Measurements from ENCODE around the gene DNAH3. TPM values are rescaled to one million over a fixed set of nuclear protein-coding genes. Genes with fewer than 3 reads are reported as not detected.

Gene DNAH3
- total RNA-seq, 1 experiment from 2014 or later, result 0.15 TPM

DNA sequence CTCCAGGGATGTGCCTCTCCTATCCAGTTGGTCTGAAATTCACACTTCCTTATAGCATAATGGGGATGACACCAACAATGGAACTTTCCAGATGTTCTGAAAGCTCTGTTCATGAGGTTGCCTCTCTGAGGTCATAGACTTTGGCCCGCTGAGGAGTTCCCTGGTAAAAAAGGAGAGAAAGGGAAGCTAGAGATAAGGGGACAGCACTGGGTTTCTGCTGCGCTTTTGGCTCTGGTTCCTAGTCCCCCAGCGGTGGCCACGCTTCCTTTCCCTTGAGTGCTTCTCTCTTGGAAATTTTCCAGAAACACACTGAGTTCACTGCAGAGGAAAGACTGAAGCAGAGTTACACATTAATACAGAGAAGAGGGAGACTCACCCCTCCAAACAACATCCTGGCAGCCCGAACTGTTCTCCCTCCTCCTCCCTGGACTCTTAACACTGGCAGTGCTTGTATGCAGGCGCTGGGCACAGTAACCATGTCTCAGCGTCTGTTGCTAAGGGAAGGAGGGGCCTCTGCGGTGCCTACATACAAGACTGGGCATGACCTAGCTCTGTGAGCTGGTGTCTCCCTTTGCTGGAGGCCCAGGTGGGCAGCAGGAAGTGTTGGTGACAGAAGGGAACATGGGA is at the start of gene DNAH3 (continued):
- no peak for TF ChIP-seq TCF7L2 (IDR thresholded peaks at IDR 0.05; ENCODE audit: borderline replicate concordance, extremely low read depth, insufficient read depth, insufficient read length)
- TF ChIP-seq EZH2phosphoT487 (IDR thresholded peaks at IDR 0.05; ENCODE audit: borderline replicate concordance), result no peak
- no peak for TF ChIP-seq JUND (IDR thresholded peaks at IDR 0.05)

DNA sequence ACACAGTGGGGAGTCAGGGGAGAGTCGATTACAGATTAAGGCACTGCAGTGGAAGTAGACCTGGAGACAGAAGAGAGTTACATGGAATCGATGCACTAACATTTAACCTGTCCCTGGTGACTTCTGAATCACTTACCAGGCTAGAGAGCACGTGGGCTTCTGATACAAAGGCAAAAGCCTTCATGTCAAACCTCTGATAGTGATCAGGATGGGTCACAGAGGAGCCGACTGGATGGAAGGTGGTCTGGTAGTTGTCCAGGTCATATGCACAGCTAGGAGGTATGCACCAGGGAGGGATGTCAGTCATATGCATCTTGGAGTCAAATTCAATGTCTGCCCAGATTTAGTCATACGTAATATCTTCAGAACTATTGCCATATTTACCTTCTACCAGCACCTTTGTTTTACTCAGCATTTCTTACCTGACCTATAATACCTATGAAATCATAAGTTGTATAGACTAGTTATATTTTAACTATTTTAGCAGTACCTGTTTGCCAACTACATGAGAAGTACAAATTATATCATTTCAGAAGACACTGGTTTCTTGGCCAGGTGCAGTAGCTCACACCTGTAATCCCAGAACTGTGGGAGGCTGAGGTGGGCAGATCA is 49.1 kb upstream of the DNAH3 start:
- CTCF ChIA-PET, result interaction anchor here (1.3 kb wide), 1 partner anchor 11 kb away, joined by 5 read pairs; no protein-coding TSS in a partner anchor
- BruUV-seq (replicated peaks), result no TSS peak
- Histone ChIP-seq H2AFZ (ENCODE audit: low read depth, low read length, poor library complexity, severe bottlenecking) (no peak overlapping the region), H3K9me2 (ENCODE audit: insufficient read depth) (no peaks in the 10 kb centered on the region), H3K4me2 (ENCODE audit: low read length) (no peak overlapping the region), H3K4me3 (replicated peaks in 1 of 2; ENCODE audit: low read depth in 1 of 2, low read length in 2 of 2) (no peak overlapping the region), H4K20me1 (ENCODE audit: insufficient read depth) (no peaks in the 10 kb centered on the region), H3K4me1 (ENCODE audit: control insufficient read depth in 1 of 2, insufficient read depth in 2 of 2, low read length in 2 of 2) (no peaks in the 10 kb centered on the region), H3K79me2 (ENCODE audit: insufficient read depth, low read length) (no peaks in the 10 kb centered on the region), H3K27ac (ENCODE audit: low read depth, low read length) (no peak overlapping the region), H3K9ac (ENCODE audit: low read length) (no peak overlapping the region), H3K27me3 (ENCODE audit: insufficient read depth, low read length) (peaks cover 8% of the 10 kb centered on the region; the same call in 1 of the 2 replicates), H3K9me3 (ENCODE audit: control insufficient read depth in 1 of 2, insufficient read depth in 1 of 2, low read depth in 1 of 2, low read length in 2 of 2) (no peaks in the 10 kb centered on the region), H3K36me3 (ENCODE audit: control insufficient read depth in 1 of 2, insufficient read depth in 2 of 2, low read length in 2 of 2) (no peaks in the 10 kb centered on the region)
- ATAC-seq, result no peak
- intact Hi-C loops (cut with micrococcal nuclease), result no loop called here
- POLR2A ChIA-PET, result no interaction called here
- TF ChIP-seq, protein P1, sequence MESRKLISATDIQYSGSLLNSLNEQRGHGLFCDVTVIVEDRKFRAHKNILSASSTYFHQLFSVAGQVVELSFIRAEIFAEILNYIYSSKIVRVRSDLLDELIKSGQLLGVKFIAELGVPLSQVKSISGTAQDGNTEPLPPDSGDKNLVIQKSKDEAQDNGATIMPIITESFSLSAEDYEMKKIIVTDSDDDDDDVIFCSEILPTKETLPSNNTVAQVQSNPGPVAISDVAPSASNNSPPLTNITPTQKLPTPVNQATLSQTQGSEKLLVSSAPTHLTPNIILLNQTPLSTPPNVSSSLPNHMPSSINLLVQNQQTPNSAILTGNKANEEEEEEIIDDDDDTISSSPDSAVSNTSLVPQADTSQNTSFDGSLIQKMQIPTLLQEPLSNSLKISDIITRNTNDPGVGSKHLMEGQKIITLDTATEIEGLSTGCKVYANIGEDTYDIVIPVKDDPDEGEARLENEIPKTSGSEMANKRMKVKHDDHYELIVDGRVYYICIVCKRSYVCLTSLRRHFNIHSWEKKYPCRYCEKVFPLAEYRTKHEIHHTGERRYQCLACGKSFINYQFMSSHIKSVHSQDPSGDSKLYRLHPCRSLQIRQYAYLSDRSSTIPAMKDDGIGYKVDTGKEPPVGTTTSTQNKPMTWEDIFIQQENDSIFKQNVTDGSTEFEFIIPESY (IDR thresholded peaks at IDR 0.05; ENCODE audit: extremely low read depth, insufficient replicate concordance, low read length), result no peak
- TF ChIP-seq ZFX (IDR thresholded peaks at IDR 0.05) (no peak), EGR1 (IDR thresholded peaks at IDR 0.05; ENCODE audit: low read depth) (no peak), POLR2AphosphoS5 (IDR thresholded peaks at IDR 0.05; ENCODE audit: low read depth, low read length) (no peak), YY1 (IDR thresholded peaks at IDR 0.05; ENCODE audit: extremely low read depth, insufficient replicate concordance, low read depth, low read length) (no peak), RAD21 (IDR thresholded peaks at IDR 0.05; ENCODE audit: low read depth) (no peak), POLR2A (IDR thresholded peaks at IDR 0.05; ENCODE audit: borderline replicate concordance, extremely low read depth, insufficient read depth, insufficient read length) (no peak), SP1 (IDR thresholded peaks at IDR 0.05; ENCODE audit: low read depth) (no peak), TCF7L2 (IDR thresholded peaks at IDR 0.05; ENCODE audit: borderline replicate concordance, extremely low read depth, insufficient read depth, insufficient read length) (no peak), SRF (IDR thresholded peaks at IDR 0.05; ENCODE audit: low read depth) (no peak)
- TF ChIP-seq, protein P2, sequence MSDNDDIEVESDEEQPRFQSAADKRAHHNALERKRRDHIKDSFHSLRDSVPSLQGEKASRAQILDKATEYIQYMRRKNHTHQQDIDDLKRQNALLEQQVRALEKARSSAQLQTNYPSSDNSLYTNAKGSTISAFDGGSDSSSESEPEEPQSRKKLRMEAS (IDR thresholded peaks at IDR 0.05), result no peak
- TF ChIP-seq, protein P3, sequence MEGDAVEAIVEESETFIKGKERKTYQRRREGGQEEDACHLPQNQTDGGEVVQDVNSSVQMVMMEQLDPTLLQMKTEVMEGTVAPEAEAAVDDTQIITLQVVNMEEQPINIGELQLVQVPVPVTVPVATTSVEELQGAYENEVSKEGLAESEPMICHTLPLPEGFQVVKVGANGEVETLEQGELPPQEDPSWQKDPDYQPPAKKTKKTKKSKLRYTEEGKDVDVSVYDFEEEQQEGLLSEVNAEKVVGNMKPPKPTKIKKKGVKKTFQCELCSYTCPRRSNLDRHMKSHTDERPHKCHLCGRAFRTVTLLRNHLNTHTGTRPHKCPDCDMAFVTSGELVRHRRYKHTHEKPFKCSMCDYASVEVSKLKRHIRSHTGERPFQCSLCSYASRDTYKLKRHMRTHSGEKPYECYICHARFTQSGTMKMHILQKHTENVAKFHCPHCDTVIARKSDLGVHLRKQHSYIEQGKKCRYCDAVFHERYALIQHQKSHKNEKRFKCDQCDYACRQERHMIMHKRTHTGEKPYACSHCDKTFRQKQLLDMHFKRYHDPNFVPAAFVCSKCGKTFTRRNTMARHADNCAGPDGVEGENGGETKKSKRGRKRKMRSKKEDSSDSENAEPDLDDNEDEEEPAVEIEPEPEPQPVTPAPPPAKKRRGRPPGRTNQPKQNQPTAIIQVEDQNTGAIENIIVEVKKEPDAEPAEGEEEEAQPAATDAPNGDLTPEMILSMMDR (IDR thresholded peaks at IDR 0.05 in 2 of 3, conservative IDR thresholded peaks at IDR 0.05 in 1 of 3; ENCODE audit: borderline replicate concordance in 1 of 3, insufficient read depth in 1 of 3, low read depth in 2 of 3, low read length in 2 of 3), result no peak
- TF ChIP-seq, protein P4, sequence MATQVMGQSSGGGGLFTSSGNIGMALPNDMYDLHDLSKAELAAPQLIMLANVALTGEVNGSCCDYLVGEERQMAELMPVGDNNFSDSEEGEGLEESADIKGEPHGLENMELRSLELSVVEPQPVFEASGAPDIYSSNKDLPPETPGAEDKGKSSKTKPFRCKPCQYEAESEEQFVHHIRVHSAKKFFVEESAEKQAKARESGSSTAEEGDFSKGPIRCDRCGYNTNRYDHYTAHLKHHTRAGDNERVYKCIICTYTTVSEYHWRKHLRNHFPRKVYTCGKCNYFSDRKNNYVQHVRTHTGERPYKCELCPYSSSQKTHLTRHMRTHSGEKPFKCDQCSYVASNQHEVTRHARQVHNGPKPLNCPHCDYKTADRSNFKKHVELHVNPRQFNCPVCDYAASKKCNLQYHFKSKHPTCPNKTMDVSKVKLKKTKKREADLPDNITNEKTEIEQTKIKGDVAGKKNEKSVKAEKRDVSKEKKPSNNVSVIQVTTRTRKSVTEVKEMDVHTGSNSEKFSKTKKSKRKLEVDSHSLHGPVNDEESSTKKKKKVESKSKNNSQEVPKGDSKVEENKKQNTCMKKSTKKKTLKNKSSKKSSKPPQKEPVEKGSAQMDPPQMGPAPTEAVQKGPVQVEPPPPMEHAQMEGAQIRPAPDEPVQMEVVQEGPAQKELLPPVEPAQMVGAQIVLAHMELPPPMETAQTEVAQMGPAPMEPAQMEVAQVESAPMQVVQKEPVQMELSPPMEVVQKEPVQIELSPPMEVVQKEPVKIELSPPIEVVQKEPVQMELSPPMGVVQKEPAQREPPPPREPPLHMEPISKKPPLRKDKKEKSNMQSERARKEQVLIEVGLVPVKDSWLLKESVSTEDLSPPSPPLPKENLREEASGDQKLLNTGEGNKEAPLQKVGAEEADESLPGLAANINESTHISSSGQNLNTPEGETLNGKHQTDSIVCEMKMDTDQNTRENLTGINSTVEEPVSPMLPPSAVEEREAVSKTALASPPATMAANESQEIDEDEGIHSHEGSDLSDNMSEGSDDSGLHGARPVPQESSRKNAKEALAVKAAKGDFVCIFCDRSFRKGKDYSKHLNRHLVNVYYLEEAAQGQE (IDR thresholded peaks at IDR 0.05; ENCODE audit: low read depth), result no peak
- DNase-seq (ENCODE audit: low read depth, low spot score), result no peak
- RAD21 ChIA-PET (ENCODE audit: low non-redundant PET in 1 of 2, low total read pairs in 2 of 2, uncharacterized antibody in 2 of 2, unreplicated experiment in 2 of 2), result no interaction called here
